ENCODE data around the gene OR52I2. TPM values are rescaled to one million over a fixed set of nuclear protein-coding genes. Genes with fewer than 3 reads are reported as not detected.
A peak's percentile ranks its signal among the peaks of the same experiment; 100 is the strongest.

Gene OR52I2
- polyA plus RNA-seq, 3 donors = 0.04 TPM; not detected in 2

DNA sequence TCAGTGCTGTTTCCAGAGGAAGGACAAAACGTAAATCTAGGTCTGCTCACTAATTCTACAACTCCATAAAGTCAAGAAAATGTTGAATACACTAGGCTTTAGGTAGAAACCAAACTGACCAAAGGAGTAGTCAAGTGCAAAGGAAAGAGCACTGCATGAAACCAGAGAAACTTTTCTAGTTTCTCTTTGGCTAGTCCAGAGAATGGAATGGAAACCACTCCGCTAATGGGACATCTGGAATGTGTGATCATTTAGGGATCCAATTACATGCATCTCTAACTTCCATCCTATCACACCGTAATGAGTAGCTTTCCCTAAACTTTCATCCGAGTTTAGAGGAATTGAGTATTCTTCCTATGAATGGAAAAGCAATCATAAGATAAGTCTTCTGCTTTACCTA, 34.1 kb upstream of the OR52I2 start:
- Mint-ChIP-seq H3K36me3 (no peaks in the 10 kb centered on the region), H3K9me3 (peaks cover 0 to 7% (median 1%) of the 10 kb centered on the region in 7 donors), H3K4me1 (peaks cover 3% of the 10 kb centered on the region), H3K27me3 (ENCODE audit: low read depth in 3 of 3) (peaks cover 3 to 7% (median 3%) of the 10 kb centered on the region in 3 donors), H3K27ac (no peak overlapping the region), H3K4me3 (no peak overlapping the region)
- no peak for DNase-seq
- H2AFZ ChIP-seq (ENCODE audit: insufficient read depth, low read depth, low read length, poor library complexity, severe bottlenecking) = no peak overlapping the region
- H3K4me1 ChIP-seq (ENCODE audit: control insufficient read depth in 1 of 2, insufficient read depth in 2 of 2, low read length in 2 of 2) = no peaks in the 10 kb centered on the region
- WGBS (ENCODE audit: insufficient coverage) = no CpG with 5 or more reads among the region's 4 CpGs
- H3K4me2 ChIP-seq (replicated peaks; ENCODE audit: extremely low read depth, low read length, poor library complexity, severe bottlenecking) = no peak overlapping the region
- H3K4me3 ChIP-seq (replicated peaks in 1 of 3; ENCODE audit: low read depth in 2 of 3, low read length in 3 of 3) = no peak overlapping the region
- peaks cover 0 to 4% of the 10 kb centered on the region in 2 donors for H3K9me3 ChIP-seq (replicated peaks in 1 of 2; ENCODE audit: control insufficient read depth in 1 of 2, insufficient read depth in 1 of 2, low read length in 2 of 2)
- no peak overlapping the region for H3K9ac ChIP-seq (ENCODE audit: insufficient read depth, low read length, poor library complexity, severe bottlenecking)
- H3K27me3 ChIP-seq (ENCODE audit: control insufficient read depth in 2 of 2, insufficient read depth in 2 of 2, low read length in 2 of 2) = no peaks in the 10 kb centered on the region
- intact Hi-C loops (cut with micrococcal nuclease) = no loop called here
- TF ChIP-seq, protein P1, sequence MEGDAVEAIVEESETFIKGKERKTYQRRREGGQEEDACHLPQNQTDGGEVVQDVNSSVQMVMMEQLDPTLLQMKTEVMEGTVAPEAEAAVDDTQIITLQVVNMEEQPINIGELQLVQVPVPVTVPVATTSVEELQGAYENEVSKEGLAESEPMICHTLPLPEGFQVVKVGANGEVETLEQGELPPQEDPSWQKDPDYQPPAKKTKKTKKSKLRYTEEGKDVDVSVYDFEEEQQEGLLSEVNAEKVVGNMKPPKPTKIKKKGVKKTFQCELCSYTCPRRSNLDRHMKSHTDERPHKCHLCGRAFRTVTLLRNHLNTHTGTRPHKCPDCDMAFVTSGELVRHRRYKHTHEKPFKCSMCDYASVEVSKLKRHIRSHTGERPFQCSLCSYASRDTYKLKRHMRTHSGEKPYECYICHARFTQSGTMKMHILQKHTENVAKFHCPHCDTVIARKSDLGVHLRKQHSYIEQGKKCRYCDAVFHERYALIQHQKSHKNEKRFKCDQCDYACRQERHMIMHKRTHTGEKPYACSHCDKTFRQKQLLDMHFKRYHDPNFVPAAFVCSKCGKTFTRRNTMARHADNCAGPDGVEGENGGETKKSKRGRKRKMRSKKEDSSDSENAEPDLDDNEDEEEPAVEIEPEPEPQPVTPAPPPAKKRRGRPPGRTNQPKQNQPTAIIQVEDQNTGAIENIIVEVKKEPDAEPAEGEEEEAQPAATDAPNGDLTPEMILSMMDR (IDR thresholded peaks at IDR 0.05) = no peak
- H3K36me3 ChIP-seq (replicated peaks in 1 of 2; ENCODE audit: control insufficient read depth in 1 of 2, insufficient read depth in 2 of 2, low read length in 2 of 2) = no peaks in the 10 kb centered on the region
- no peaks in the 10 kb centered on the region for H4K20me1 ChIP-seq (ENCODE audit: insufficient read depth, low read length)
- H3K79me2 ChIP-seq (ENCODE audit: insufficient read depth, low read length) = no peaks in the 10 kb centered on the region
- H3K27ac ChIP-seq (ENCODE audit: low read depth in 1 of 2, low read length in 2 of 2) = no peak overlapping the region

DNA sequence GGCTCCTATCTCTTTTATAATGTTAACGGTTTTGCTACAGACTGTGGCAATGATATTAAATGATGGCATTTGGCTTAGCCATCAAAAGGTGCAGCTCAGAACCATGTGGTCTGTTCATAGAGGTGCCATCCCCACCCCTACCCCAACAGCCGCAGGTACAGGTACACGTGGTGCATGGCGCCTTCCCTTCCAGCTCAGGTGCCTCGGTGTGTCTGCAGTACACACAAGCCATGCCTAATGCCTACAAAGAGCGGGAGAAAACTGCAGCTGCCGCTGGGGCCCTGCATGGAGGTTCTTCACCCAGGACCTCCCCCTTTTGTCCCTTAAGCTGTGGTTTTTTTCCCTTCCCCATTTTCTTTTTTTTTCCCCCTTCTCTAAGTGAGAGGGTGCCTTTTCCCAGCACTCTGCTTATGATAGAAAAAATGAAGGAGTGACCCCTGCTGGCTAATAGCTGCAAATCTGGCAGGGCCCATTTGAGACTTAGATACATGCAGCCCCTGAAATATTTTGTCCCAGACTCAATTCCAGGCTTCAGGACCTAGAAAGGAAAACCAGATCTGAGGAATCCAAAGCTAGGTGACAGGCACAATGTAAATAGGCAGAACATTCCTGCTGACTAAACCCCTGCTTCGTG, 30.1 kb upstream of the OR52I2 start:
- Mint-ChIP-seq H3K9me3 (peaks cover 0 to 11% (median 6%) of the 10 kb centered on the region in 7 donors), H3K4me1 (no peaks in the 10 kb centered on the region), H3K36me3 (no peaks in the 10 kb centered on the region), H3K4me3 (no peak overlapping the region), H3K27me3 (ENCODE audit: low read depth in 3 of 3) (peaks cover 5 to 9% (median 8%) of the 10 kb centered on the region in 3 donors), H3K27ac (no peak overlapping the region)
- no peaks in the 10 kb centered on the region for H3K4me1 ChIP-seq (ENCODE audit: control insufficient read depth in 1 of 2, insufficient read depth in 2 of 2, low read length in 2 of 2)
- H3K9me3 ChIP-seq (replicated peaks in 1 of 2; ENCODE audit: control insufficient read depth in 1 of 2, insufficient read depth in 1 of 2, low read length in 2 of 2) = peaks cover 0 to 4% of the 10 kb centered on the region in 2 donors
- DNase-seq = no peak
- H2AFZ ChIP-seq (ENCODE audit: insufficient read depth, low read depth, low read length, poor library complexity, severe bottlenecking) = no peak overlapping the region
- no peaks in the 10 kb centered on the region for H4K20me1 ChIP-seq (ENCODE audit: insufficient read depth, low read length)
- no peaks in the 10 kb centered on the region for H3K36me3 ChIP-seq (replicated peaks in 1 of 2; ENCODE audit: control insufficient read depth in 1 of 2, insufficient read depth in 2 of 2, low read length in 2 of 2)
- H3K4me3 ChIP-seq (replicated peaks in 1 of 3; ENCODE audit: low read depth in 2 of 3, low read length in 3 of 3) = no peak overlapping the region
- 79% methylated on average over 6 of the region's 8 CpGs for WGBS (ENCODE audit: insufficient coverage)
- H3K4me2 ChIP-seq (replicated peaks; ENCODE audit: extremely low read depth, low read length, poor library complexity, severe bottlenecking) = no peak overlapping the region
- no peak overlapping the region for H3K27ac ChIP-seq (ENCODE audit: low read depth in 1 of 2, low read length in 2 of 2)
- H3K9ac ChIP-seq (ENCODE audit: insufficient read depth, low read length, poor library complexity, severe bottlenecking) = no peak overlapping the region
- no peaks in the 10 kb centered on the region for H3K79me2 ChIP-seq (ENCODE audit: insufficient read depth, low read length)
- H3K27me3 ChIP-seq (ENCODE audit: control insufficient read depth in 2 of 2, insufficient read depth in 2 of 2, low read length in 2 of 2) = no peaks in the 10 kb centered on the region
- intact Hi-C loops (cut with micrococcal nuclease) = no loop called here
- TF ChIP-seq, protein P1 (IDR thresholded peaks at IDR 0.05) = peak; percentile 38

All from CD14-positive monocyte (primary cell).